Measurements from ENCODE around the gene FRMD6. TPM values are rescaled to one million over a fixed set of nuclear protein-coding genes. Genes with fewer than 3 reads are reported as not detected.
A peak's percentile ranks its signal among the peaks of the same experiment; 100 is the strongest.
"Not testable (repeated sequence)": the region's sequence is repeated elsewhere in the genome, so short reads cannot be mapped to it uniquely, and the experiment has no call there.

Gene FRMD6
- total RNA-seq, 4 donors from 2014 or later = 88.3 to 165 (median 119) TPM

- H3K36me3 ChIP-seq = no peaks in the 10 kb centered on the region
- no peaks in the 10 kb centered on the region for H3K9me3 ChIP-seq
- WGBS = 86% methylated on average over 1 of the region's 1 CpG
- DNase-seq (ENCODE audit: low spot score in 2 of 2) = no peak
- no peak overlapping the region for H3K27ac ChIP-seq
- TF ChIP-seq POLR2A (IDR thresholded peaks at IDR 0.05) = no peak
- TF ChIP-seq CTCF (IDR thresholded peaks at IDR 0.05) = no peak
- TF ChIP-seq POLR2AphosphoS5 (IDR thresholded peaks at IDR 0.05) = no peak
- TF ChIP-seq EP300 (IDR thresholded peaks at IDR 0.05) = no peak
- peaks cover 3% of the 10 kb centered on the region for H3K4me1 ChIP-seq
- H3K27me3 ChIP-seq = no peaks in the 10 kb centered on the region
- no peak overlapping the region for H3K4me3 ChIP-seq
Observed at GRCh38 chr14:51628238-51628637, 23.5 kb upstream of the FRMD6 start.

DNA sequence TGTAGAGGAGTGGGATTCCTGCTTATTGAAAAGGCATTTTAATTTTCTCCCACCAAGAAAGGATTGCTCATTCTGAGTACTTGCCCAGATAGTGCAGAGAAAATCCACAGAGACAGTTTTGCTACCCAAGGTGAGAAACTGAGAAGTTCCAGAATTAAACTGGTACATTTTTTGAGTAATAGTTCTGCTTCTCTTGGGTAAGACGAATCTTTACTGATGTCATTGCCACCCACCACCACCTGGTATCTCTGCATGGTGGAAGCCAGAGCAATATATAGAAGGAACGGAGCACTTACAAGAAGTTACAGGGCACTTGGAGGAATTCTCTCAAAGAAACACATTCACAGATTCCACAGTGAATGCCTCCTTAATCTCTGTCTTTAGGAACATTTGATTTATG, 20.7 kb upstream of the FRMD6 start:
- 82% methylated on average over 2 of the region's 2 CpGs for WGBS
- no peak for TF ChIP-seq EP300 (IDR thresholded peaks at IDR 0.05)
- no peak for TF ChIP-seq POLR2AphosphoS5 (IDR thresholded peaks at IDR 0.05)
- no peak for TF ChIP-seq POLR2A (IDR thresholded peaks at IDR 0.05)
- TF ChIP-seq CTCF (IDR thresholded peaks at IDR 0.05) = no peak
- peaks cover 3% of the 10 kb centered on the region for H3K4me1 ChIP-seq

GRCh38 chr14:51633298-51633697, 18.4 kb upstream of the FRMD6 start:
- not testable (repeated sequence) for H3K9me3 ChIP-seq; H3K4me3 ChIP-seq; H3K27ac ChIP-seq; H3K36me3 ChIP-seq; H3K27me3 ChIP-seq; DNase-seq (ENCODE audit: low spot score in 2 of 2); H3K4me1 ChIP-seq
- 89% methylated on average over 2 of the region's 2 CpGs for WGBS

More for the DNA sequence above, 20.7 kb upstream of the FRMD6 start:
- H3K9me3 ChIP-seq = no peaks in the 10 kb centered on the region
- H3K36me3 ChIP-seq = no peaks in the 10 kb centered on the region
- DNase-seq (ENCODE audit: low spot score in 2 of 2) = no peak
- H3K27me3 ChIP-seq = no peaks in the 10 kb centered on the region
- no peak overlapping the region for H3K4me3 ChIP-seq
- no peak overlapping the region for H3K27ac ChIP-seq

DNA sequence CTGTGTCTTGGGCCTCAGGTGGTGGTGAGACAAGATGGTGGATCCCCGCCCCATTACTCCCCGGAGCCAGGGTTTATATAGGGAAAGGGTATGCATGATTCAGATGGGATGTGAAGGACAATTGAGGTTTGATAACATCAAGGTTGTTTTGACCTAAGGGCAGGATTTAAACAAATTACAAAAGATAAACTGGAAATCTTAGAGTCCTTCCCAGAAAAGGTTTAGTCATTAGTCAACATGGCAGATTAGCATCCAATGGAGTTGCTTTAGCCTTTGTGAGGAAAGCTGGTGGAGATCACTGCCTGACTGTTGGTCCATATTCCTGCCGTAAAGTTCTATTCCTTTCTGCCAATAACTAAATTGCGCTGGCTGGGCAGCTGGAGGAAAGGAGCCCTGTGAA, 15.6 kb upstream of the FRMD6 start:
- no peak for DNase-seq (ENCODE audit: low spot score in 2 of 2)
- Histone ChIP-seq H3K4me1 (peaks cover 5% of the 10 kb centered on the region), H3K9me3 (no peaks in the 10 kb centered on the region), H3K36me3 (no peaks in the 10 kb centered on the region), H3K4me3 (no peak overlapping the region), H3K27me3 (no peaks in the 10 kb centered on the region), H3K27ac (no peak overlapping the region)
- WGBS = 82% methylated on average over 4 of the region's 4 CpGs
- TF ChIP-seq CTCF (IDR thresholded peaks at IDR 0.05) = no peak

- TF ChIP-seq POLR2A (IDR thresholded peaks at IDR 0.05) = no peak
- no peak for TF ChIP-seq POLR2AphosphoS5 (IDR thresholded peaks at IDR 0.05)
- no peak for TF ChIP-seq EP300 (IDR thresholded peaks at IDR 0.05)
- Histone ChIP-seq H3K9me3 (no peaks in the 10 kb centered on the region), H3K27me3 (no peaks in the 10 kb centered on the region), H3K4me3 (no peak overlapping the region), H3K27ac (peak overlapping the region; percentile 1), H3K4me1 (peaks cover 5% of the 10 kb centered on the region), H3K36me3 (no peaks in the 10 kb centered on the region)
- peak in 1 of 2 donors; percentile 64 for DNase-seq (ENCODE audit: low spot score in 2 of 2)
- WGBS = 62% methylated on average over 7 of the region's 7 CpGs
Observed at GRCh38 chr14:51638071-51638944, 13.4 kb upstream of the FRMD6 start.

GRCh38 chr14:51639668-51640316, 11.9 kb upstream of the FRMD6 start:
- TF ChIP-seq POLR2A (IDR thresholded peaks at IDR 0.05) (no peak), EP300 (IDR thresholded peaks at IDR 0.05) (no peak), CTCF (IDR thresholded peaks at IDR 0.05) (no peak), POLR2AphosphoS5 (IDR thresholded peaks at IDR 0.05) (no peak)
- Histone ChIP-seq H3K4me1 (peaks cover 5% of the 10 kb centered on the region), H3K27ac (no peak overlapping the region), H3K9me3 (no peaks in the 10 kb centered on the region), H3K4me3 (no peak overlapping the region), H3K27me3 (no peaks in the 10 kb centered on the region), H3K36me3 (no peaks in the 10 kb centered on the region)
- DNase-seq (ENCODE audit: low spot score in 2 of 2) = no peak
- 53% methylated on average over 5 of the region's 5 CpGs for WGBS

All from suprapubic skin (tissue), 4 donors.